B cell (primary cell): ENCODE measurements around the gene RBX1.

Experiments used
- EZH2 ChIP-seq: IDR thresholded peaks from 2 replicates; pipeline ENCODE4 v1.6.1; 2012; ENCODE audit warnings: borderline replicate concordance, low read depth, mild to moderate bottlenecking, moderate library complexity, low read length; ENCODE audit not compliant: insufficient read depth, poor library complexity, severe bottlenecking
- TF ChIP-seq, protein P1 (sequence below): fragments of 200-600 bp; IDR thresholded peaks from one replicate; pipeline ENCODE4 v1.8.0; 2022; ENCODE audit warnings: antibody characterized with exemption, mild to moderate bottlenecking

DNA sequence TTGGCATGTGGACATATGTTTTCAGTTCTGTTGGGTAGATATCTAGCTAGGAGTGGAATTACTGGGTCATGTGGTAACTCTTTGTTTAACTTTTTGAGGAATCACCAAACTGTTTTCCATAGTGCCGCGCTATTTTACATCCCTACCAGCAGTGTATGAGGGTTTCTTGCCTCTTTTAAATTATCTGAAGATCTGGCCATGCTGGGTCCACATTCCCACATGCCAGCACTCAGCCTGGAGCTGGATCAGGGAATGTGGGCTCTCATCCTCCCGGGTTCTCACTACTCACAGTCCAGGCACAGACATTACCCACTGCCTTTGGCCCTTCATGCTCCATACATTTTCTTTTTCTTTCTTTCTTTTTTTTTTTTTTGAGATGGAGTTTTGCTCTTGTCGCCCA is 44.6 kb downstream of the RBX1 start:
- TF ChIP-seq, protein P1, sequence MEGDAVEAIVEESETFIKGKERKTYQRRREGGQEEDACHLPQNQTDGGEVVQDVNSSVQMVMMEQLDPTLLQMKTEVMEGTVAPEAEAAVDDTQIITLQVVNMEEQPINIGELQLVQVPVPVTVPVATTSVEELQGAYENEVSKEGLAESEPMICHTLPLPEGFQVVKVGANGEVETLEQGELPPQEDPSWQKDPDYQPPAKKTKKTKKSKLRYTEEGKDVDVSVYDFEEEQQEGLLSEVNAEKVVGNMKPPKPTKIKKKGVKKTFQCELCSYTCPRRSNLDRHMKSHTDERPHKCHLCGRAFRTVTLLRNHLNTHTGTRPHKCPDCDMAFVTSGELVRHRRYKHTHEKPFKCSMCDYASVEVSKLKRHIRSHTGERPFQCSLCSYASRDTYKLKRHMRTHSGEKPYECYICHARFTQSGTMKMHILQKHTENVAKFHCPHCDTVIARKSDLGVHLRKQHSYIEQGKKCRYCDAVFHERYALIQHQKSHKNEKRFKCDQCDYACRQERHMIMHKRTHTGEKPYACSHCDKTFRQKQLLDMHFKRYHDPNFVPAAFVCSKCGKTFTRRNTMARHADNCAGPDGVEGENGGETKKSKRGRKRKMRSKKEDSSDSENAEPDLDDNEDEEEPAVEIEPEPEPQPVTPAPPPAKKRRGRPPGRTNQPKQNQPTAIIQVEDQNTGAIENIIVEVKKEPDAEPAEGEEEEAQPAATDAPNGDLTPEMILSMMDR = no peak
- no peak for TF ChIP-seq EZH2
